ENCODE measurements around the gene STUM. TPM values are rescaled to one million over a fixed set of nuclear protein-coding genes. Genes with fewer than 3 reads are reported as not detected.

STUM gene
- total RNA-seq, 1 experiment from 2014 or later, result 0.03 TPM

GRCh38 chr1:226600254-226600653 is 51.7 kb downstream of the STUM start:
- TF ChIP-seq SIN3A (IDR thresholded peaks at IDR 0.05; ENCODE audit: borderline replicate concordance, insufficient read depth, low read depth, low read length), result no peak
- TF ChIP-seq REST (IDR thresholded peaks at IDR 0.05; ENCODE audit: insufficient read depth in 1 of 2, low read depth in 2 of 2, low read length in 1 of 2), result no peak
- TF ChIP-seq CTCF (IDR thresholded peaks at IDR 0.05), result no peak
- no peak for TF ChIP-seq TCF7L2 (IDR thresholded peaks at IDR 0.05; ENCODE audit: low read depth, low read length)
- no peak for TF ChIP-seq POLR2AphosphoS5 (IDR thresholded peaks at IDR 0.05; ENCODE audit: low read depth, low read length)
- POLR2A ChIA-PET, result no interaction called here
- DNase-seq (ENCODE audit: low read depth, low spot score), result no peak
- CTCF ChIA-PET, result no interaction called here
- ATAC-seq, result no peak
- Histone ChIP-seq H3K9me3 (ENCODE audit: control insufficient read depth, insufficient read depth, low read depth, low read length) (no peaks in the 10 kb centered on the region), H3K36me3 (ENCODE audit: control insufficient read depth, insufficient read depth, low read length) (no peaks in the 10 kb centered on the region), H3K27ac (ENCODE audit: low read length) (no peak overlapping the region), H3K4me1 (ENCODE audit: control insufficient read depth, insufficient read depth, low read length) (no peaks in the 10 kb centered on the region), H3K4me3 (ENCODE audit: low read depth in 2 of 2, low read length in 2 of 2) (no peak overlapping the region), H3K27me3 (ENCODE audit: control insufficient read depth, insufficient read depth, low read length) (peaks cover 3% of the 10 kb centered on the region; the same call in 1 of the 2 replicates)
- BruUV-seq (replicated peaks), result no TSS peak
- in situ Hi-C loops (cut with HindIII; ENCODE audit: low pct_unique_long_range_greater_than_20kb, low sequenced_read_pairs) (no loop called here), intact Hi-C loops (cut with micrococcal nuclease; ENCODE audit: unreplicated experiment) (no loop called here)

GRCh38 chr1:226601456-226601855 is 52.9 kb downstream of the STUM start:
- ATAC-seq (no peak), DNase-seq (ENCODE audit: low read depth, low spot score) (no peak)
- Histone ChIP-seq H3K9me3 (ENCODE audit: control insufficient read depth, insufficient read depth, low read depth, low read length) (no peaks in the 10 kb centered on the region), H3K27me3 (ENCODE audit: control insufficient read depth, insufficient read depth, low read length) (peaks cover 3% of the 10 kb centered on the region; the same call in 1 of the 2 replicates), H3K4me3 (ENCODE audit: low read depth in 2 of 2, low read length in 2 of 2) (no peak overlapping the region), H3K27ac (ENCODE audit: low read length) (no peak overlapping the region), H3K36me3 (ENCODE audit: control insufficient read depth, insufficient read depth, low read length) (no peaks in the 10 kb centered on the region), H3K4me1 (ENCODE audit: control insufficient read depth, insufficient read depth, low read length) (no peaks in the 10 kb centered on the region)
- POLR2A ChIA-PET, result no interaction called here
- intact Hi-C loops (cut with micrococcal nuclease; ENCODE audit: unreplicated experiment) (no loop called here), in situ Hi-C loops (cut with HindIII; ENCODE audit: low pct_unique_long_range_greater_than_20kb, low sequenced_read_pairs) (no loop called here)
- no TSS peak for BruUV-seq (replicated peaks)
- CTCF ChIA-PET, result no interaction called here
- TF ChIP-seq TCF7L2 (IDR thresholded peaks at IDR 0.05; ENCODE audit: low read depth, low read length), result no peak
- no peak for TF ChIP-seq CTCF (IDR thresholded peaks at IDR 0.05)
- TF ChIP-seq REST (IDR thresholded peaks at IDR 0.05; ENCODE audit: insufficient read depth in 1 of 2, low read depth in 2 of 2, low read length in 1 of 2), result no peak
- no peak for TF ChIP-seq SIN3A (IDR thresholded peaks at IDR 0.05; ENCODE audit: borderline replicate concordance, insufficient read depth, low read depth, low read length)
- TF ChIP-seq POLR2AphosphoS5 (IDR thresholded peaks at IDR 0.05; ENCODE audit: low read depth, low read length), result no peak

Data from Panc1 (cell line).